H9 (cell line): Measurements from ENCODE around the gene CREB5. TPM values are rescaled to one million over a fixed set of nuclear protein-coding genes. Genes with fewer than 3 reads are reported as not detected.

ENCODE experiments used
- DNase-seq: peaks from one replicate; pipeline ENCODE4 v3.0.0-alpha.2; 2017
- H2AFZ ChIP-seq: one replicate; pipeline ENCODE4 v1.6.1; 2013; ENCODE audit warnings: mild to moderate bottlenecking, low read length, control low read depth, moderate library complexity
- H2AK5ac ChIP-seq: 2 replicates; pipeline ENCODE4 v1.6.1; 2013; ENCODE audit warnings: low read length, control low read depth, mixed read lengths; ENCODE audit not compliant: insufficient read length
- H2BK120ac ChIP-seq: one replicate; pipeline ENCODE4 v1.6.1; 2013; ENCODE audit warnings: low read depth, mild to moderate bottlenecking, low read length, control low read depth, inconsistent platforms; ENCODE audit not compliant: poor library complexity, severe bottlenecking
- H2BK12ac ChIP-seq: 2 replicates; pipeline ENCODE4 v1.6.1; 2013; ENCODE audit warnings: low read length, control low read depth, mixed read lengths, low read depth; ENCODE audit not compliant: insufficient read length
- H2BK15ac ChIP-seq: 2 replicates; pipeline ENCODE4 v1.6.1; 2013; ENCODE audit warnings: low read depth, low read length, control low read depth
- H2BK20ac ChIP-seq: one replicate; pipeline ENCODE4 v1.6.1; 2013; ENCODE audit warnings: low read depth, mild to moderate bottlenecking, low read length, control low read depth, inconsistent platforms; ENCODE audit not compliant: poor library complexity, severe bottlenecking
- H2BK5ac ChIP-seq: 2 replicates; pipeline ENCODE4 v1.6.1; 2013; ENCODE audit warnings: low read length, control low read depth, mixed read lengths; ENCODE audit not compliant: insufficient read length
- H3K14ac ChIP-seq: 2 replicates; pipeline ENCODE4 v1.6.1; 2013; ENCODE audit warnings: low read length, control low read depth; ENCODE audit not compliant: insufficient read depth
- H3K18ac ChIP-seq: 2 replicates; pipeline ENCODE4 v1.6.1; 2013; ENCODE audit warnings: low read depth, mild to moderate bottlenecking, mixed read lengths, low read length, control low read depth; ENCODE audit not compliant: insufficient read length
- H3K23ac ChIP-seq: 2 replicates; pipeline ENCODE4 v1.6.1; 2013; ENCODE audit warnings: low read length, control low read depth, mixed read lengths, low read depth; ENCODE audit not compliant: insufficient read length
- H3K23me2 ChIP-seq: 2 replicates; pipeline ENCODE4 v1.6.1; 2013; ENCODE audit warnings: low read depth, mild to moderate bottlenecking, mixed read lengths, low read length, control low read depth; ENCODE audit not compliant: insufficient read length, poor library complexity, severe bottlenecking
- H3K27ac ChIP-seq: 2 replicates; pipeline ENCODE4 v1.5.1; 2013; ENCODE audit warnings: low read length, control low read depth, mixed read lengths, low read depth; ENCODE audit not compliant: insufficient read length
- H3K27me3 ChIP-seq: 2 replicates; pipeline ENCODE4 v1.6.1; 2013; ENCODE audit warnings: low read length, control low read depth, inconsistent platforms; ENCODE audit not compliant: insufficient read depth
- H3K4ac ChIP-seq: 2 replicates; pipeline ENCODE4 v1.6.1; 2013; ENCODE audit warnings: low read depth, mild to moderate bottlenecking, control low read depth, inconsistent platforms, low read length, moderate library complexity
- H3K4me1 ChIP-seq: 2 replicates; pipeline ENCODE4 v1.6.1; 2013; ENCODE audit warnings: low read length, control low read depth, inconsistent platforms; ENCODE audit not compliant: insufficient read depth
- H3K4me2 ChIP-seq: 2 replicates; pipeline ENCODE4 v1.6.1; 2013; ENCODE audit warnings: low read length, control low read depth, mixed read lengths; ENCODE audit not compliant: insufficient read length, insufficient read depth
- H3K56ac ChIP-seq: 2 replicates; pipeline ENCODE4 v1.6.1; 2013; ENCODE audit warnings: low read depth, mild to moderate bottlenecking, mixed read lengths, low read length, control low read depth; ENCODE audit not compliant: insufficient read length
- H3K79me1 ChIP-seq: 2 replicates; pipeline ENCODE4 v1.6.1; 2013; ENCODE audit warnings: low read depth, mild to moderate bottlenecking, moderate library complexity, low read length, control low read depth, inconsistent platforms; ENCODE audit not compliant: insufficient read depth, poor library complexity, severe bottlenecking
- H3K79me2 ChIP-seq: 2 replicates; pipeline ENCODE4 v1.6.1; 2013; ENCODE audit warnings: low read length, control low read depth, inconsistent platforms; ENCODE audit not compliant: insufficient read depth
- H3K9ac ChIP-seq: 2 replicates; pipeline ENCODE4 v1.6.1; 2013; ENCODE audit warnings: low read length, control low read depth, mixed read lengths; ENCODE audit not compliant: insufficient read length; ENCODE audit errors: extremely low read depth
- H3K9me3 ChIP-seq: one replicate; pipeline ENCODE4 v1.6.1; 2013; ENCODE audit warnings: low read depth, low read length, inconsistent platforms; ENCODE audit not compliant: control insufficient read depth
- H3T11ph ChIP-seq: one replicate; pipeline ENCODE4 v1.6.1; 2013; ENCODE audit warnings: mild to moderate bottlenecking, low read length, control low read depth, inconsistent platforms
- H4K20me1 ChIP-seq: one replicate; pipeline ENCODE4 v1.6.1; 2013; ENCODE audit not compliant: control insufficient read depth, insufficient read length, insufficient read depth
- H4K5ac ChIP-seq: 2 replicates; pipeline ENCODE4 v1.6.1; 2013; ENCODE audit warnings: low read depth, mild to moderate bottlenecking, mixed read lengths, low read length, control low read depth; ENCODE audit not compliant: insufficient read length
- H4K8ac ChIP-seq: replicated peaks from 2 replicates; pipeline ENCODE4 v1.6.1; 2013; ENCODE audit warnings: low read length, control low read depth, mixed read lengths, low read depth; ENCODE audit not compliant: insufficient read length
- H4K91ac ChIP-seq: 2 replicates; pipeline ENCODE4 v1.6.1; 2013; ENCODE audit warnings: low read depth, mild to moderate bottlenecking, moderate library complexity, mixed read lengths, low read length, control low read depth; ENCODE audit not compliant: insufficient read length
- H3K27ac Mint-ChIP-seq, 3 experiments: 2 replicates in 2 of 3; 3 replicates in 1 of 3; pipeline ENCODE4 v1.8.0; 2020 to 2021; ENCODE audit warnings: mixed read lengths in 3 of 3, mild to moderate bottlenecking in 1 of 3, moderate library complexity in 1 of 3
- H3K27me3 Mint-ChIP-seq: 2 replicates; pipeline ENCODE4 v1.8.0; 2021; ENCODE audit warnings: low read depth, mild to moderate bottlenecking, moderate library complexity, mixed read lengths
- H3K36me3 Mint-ChIP-seq, 3 experiments: 2 replicates in 2 of 3; 3 replicates in 1 of 3; pipeline ENCODE4 v1.8.0; 2020 to 2021; ENCODE audit warnings: low read depth in 3 of 3, mixed read lengths in 3 of 3; ENCODE audit not compliant: insufficient read depth in 1 of 3
- H3K4me1 Mint-ChIP-seq, 2 experiments: 2 replicates each; pipeline ENCODE4 v1.8.0; 2020; ENCODE audit warnings: mixed read lengths in 2 of 2
- H3K4me3 Mint-ChIP-seq, 2 experiments: 2 replicates in 1 of 2; 3 replicates in 1 of 2; pipeline ENCODE4 v1.8.0; 2020 to 2021; ENCODE audit warnings: mild to moderate bottlenecking in 2 of 2, mixed read lengths in 2 of 2, moderate library complexity in 1 of 2
- H3K9me3 Mint-ChIP-seq, 2 experiments: 2 replicates in 1 of 2; 3 replicates in 1 of 2; pipeline ENCODE4 v1.8.0; 2020; ENCODE audit warnings: mild to moderate bottlenecking in 2 of 2, mixed read lengths in 2 of 2, moderate library complexity in 1 of 2
- CTCF ChIP-seq: fragments of 200-600 bp; sonication (generic); conservative IDR thresholded peaks from 3 replicates; pipeline ENCODE4 v1.8.0; 2021; ENCODE audit warnings: antibody characterized with exemption, mild to moderate bottlenecking
- WGBS: extraction: QIAGEN DNeasy Blood & Tissue Kit; methylation state at CpG from one replicate; pipeline ENCODE4 v1.1.7; 2013; ENCODE audit warnings: missing lambda C conversion rate, low lambda C conversion rate, mixed read lengths; ENCODE audit not compliant: insufficient read length; ENCODE audit errors: extremely low coverage; 5-methylcytosine and 5-hydroxymethylcytosine counted together
- total RNA-seq: library from RNA; stranded (reverse); gene quantifications from 2 replicates; pipeline ENCODE4 v1.2.1, GENCODE V29; 2021

Gene CREB5
- total RNA-seq, 1 experiment from 2014 or later = 4.0 TPM

- Histone ChIP-seq H3K4ac (no peak overlapping the region), H2BK15ac (no peak overlapping the region), H3K23ac (no peak overlapping the region), H4K8ac (no peak overlapping the region), H3K79me2 (no peaks in the 10 kb centered on the region), H2BK12ac (no peak overlapping the region), H2BK5ac (no peak overlapping the region), H4K20me1 (no peaks in the 10 kb centered on the region), H2AK5ac (no peak overlapping the region), H3K4me2 (no peak overlapping the region), H4K5ac (no peak overlapping the region), H3K9me3 (no peaks in the 10 kb centered on the region), H3T11ph (no peak overlapping the region), H3K27me3 (no peaks in the 10 kb centered on the region), H3K9ac (no peak overlapping the region), H2BK20ac (no peak overlapping the region), H3K27ac (no peak overlapping the region), H3K4me1 (no peaks in the 10 kb centered on the region), H2BK120ac (no peak overlapping the region), H3K23me2 (no peaks in the 10 kb centered on the region), H3K14ac (no peak overlapping the region), H3K56ac (no peak overlapping the region), H2AFZ (no peak overlapping the region), H3K18ac (no peak overlapping the region), H3K79me1 (no peaks in the 10 kb centered on the region), H4K91ac (no peak overlapping the region)
- TF ChIP-seq CTCF = no peak
- no CpG with 5 or more reads among the region's 1 CpG for WGBS
- Mint-ChIP-seq H3K27me3 (no peaks in the 10 kb centered on the region; the same call in 1 of the 2 replicates), H3K36me3 (no peaks in the 10 kb centered on the region), H3K27ac (no peak overlapping the region), H3K4me3 (no peak overlapping the region), H3K9me3 (no peaks in the 10 kb centered on the region), H3K4me1 (peaks cover 10 to 17% of the 10 kb centered on the region in 2 experiments)
- DNase-seq = no peak
These were observed 58.0 kb downstream of the CREB5 start for GRCh38 chr7:28470344-28470743.
